Limb (tissue), 2 donors: Measurements from ENCODE around the gene SSNA1.
"Not testable (repeated sequence)": the region's sequence is repeated elsewhere in the genome, so short reads cannot be mapped to it uniquely, and the experiment has no call there.

Experiments used
- DNase-seq, 2 donors: peaks; one replicate each; pipeline ENCODE4 v3.0.0-alpha.2; 2016; ENCODE audit errors: extremely low spot score in 2 of 2

The SSNA1 gene

DNA sequence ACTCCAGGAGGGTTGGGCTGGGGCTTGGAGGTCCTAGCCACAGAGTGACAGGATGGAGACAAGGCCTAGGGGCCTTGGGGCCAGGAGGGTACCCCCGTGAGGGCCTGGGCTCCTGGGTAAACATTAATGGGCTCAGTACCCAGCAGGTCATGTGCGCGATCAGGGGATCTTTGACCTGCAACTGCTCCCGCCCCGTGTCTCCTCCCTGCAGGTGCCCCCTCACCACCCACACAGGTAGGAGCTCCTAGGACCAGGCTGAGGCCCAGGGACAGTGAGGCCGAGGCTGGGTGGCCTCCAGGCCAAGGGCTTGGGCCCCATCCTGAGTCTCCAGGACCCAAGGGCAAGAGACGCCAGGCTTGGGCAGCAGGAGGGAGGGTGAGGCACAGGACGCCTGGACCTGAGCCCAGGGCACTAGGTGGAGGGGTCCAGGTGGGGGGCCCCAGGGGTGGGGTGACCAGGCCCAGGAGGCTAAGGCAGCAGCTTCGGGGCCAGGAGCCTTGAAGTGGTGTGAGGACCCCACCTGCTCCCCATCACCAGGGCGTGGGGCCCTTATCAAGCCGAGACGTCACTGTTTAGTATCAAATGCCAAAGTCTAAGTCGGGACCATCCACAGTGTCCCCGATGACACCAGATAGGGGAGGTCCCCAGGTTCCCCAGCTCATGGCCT is 42.4 kb downstream of the SSNA1 start, which contains the start of gene SLC34A3:
TSS of gene SLC34A3 (plus strand) at position 197 of the 667 bp plus-strand sequence. CDS start 802 bp downstream, outside the sequence.
- DNase-seq, result no peak

GRCh38 chr9:137231372-137232039 is 43.0 kb downstream of the SSNA1 start:
- DNase-seq, result no peak

DNA sequence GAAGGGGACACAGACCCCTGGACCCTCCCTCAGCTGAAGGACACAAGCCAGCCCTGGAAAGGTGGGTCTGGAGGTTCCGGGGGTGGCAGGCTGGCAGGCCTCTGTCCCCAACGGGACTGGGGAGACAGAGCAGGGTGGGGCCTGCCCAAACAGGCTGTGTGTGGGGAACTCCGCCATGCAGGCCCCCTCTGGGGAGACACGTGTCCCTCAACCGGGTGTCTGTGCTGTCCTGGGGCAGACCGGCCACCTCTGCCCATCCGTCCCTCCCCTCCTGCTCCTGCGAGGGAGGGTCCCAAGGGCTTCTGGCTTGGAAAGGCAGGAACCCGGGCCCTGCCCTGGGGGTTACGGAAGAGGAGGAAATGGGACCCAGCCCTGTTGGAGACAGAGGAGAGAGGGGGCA is 43.6 kb downstream of the SSNA1 start:
- no peak for DNase-seq

GRCh38 chr9:137232510-137232909 is 44.0 kb downstream of the SSNA1 start:
- no peak for DNase-seq

- DNase-seq, result no peak
These were observed 44.9 kb downstream of the SSNA1 start for GRCh38 chr9:137233143-137233980.

- no peak for DNase-seq
These were observed 45.7 kb downstream of the SSNA1 start for GRCh38 chr9:137234055-137234697.

- DNase-seq, result no peak
These were observed 46.4 kb downstream of the SSNA1 start for GRCh38 chr9:137234758-137235423.

GRCh38 chr9:137235424-137236237 is 47.2 kb downstream of the SSNA1 start:
- DNase-seq, result no peak

GRCh38 chr9:137236238-137236935 is 47.9 kb downstream of the SSNA1 start:
- peak; percentile 83 to 91 for DNase-seq

- DNase-seq, result no peak
These were observed 48.5 kb downstream of the SSNA1 start for GRCh38 chr9:137236936-137237421.

- no peak for DNase-seq
These were observed 49.6 kb downstream of the SSNA1 start for GRCh38 chr9:137237759-137238726.

GRCh38 chr9:137239541-137240200 is 51.2 kb downstream of the SSNA1 start:
- DNase-seq, result not testable (repeated sequence)
